ENCODE measurements around the gene GNPDA1.

The GNPDA1 gene

GRCh38 chr5:141954194-141954593 is 58.6 kb downstream of the GNPDA1 start:
- no peak for DNase-seq (ENCODE audit: low read depth)

- no peak for DNase-seq (ENCODE audit: low read depth)
Observed at GRCh38 chr5:141952020-141952419, 60.8 kb downstream of the GNPDA1 start.

- no peak for DNase-seq (ENCODE audit: low read depth)
Observed at GRCh38 chr5:141951332-141951781, 61.5 kb downstream of the GNPDA1 start.
